GM18868 (cell line): ENCODE measurements around the gene TTC22.

ENCODE experiments used
- ATAC-seq: cut with Tn5 transposase; IDR thresholded peaks from one replicate; pipeline ENCODE4 v1.9.1; 2021; ENCODE audit warnings: mild to moderate bottlenecking, moderate library complexity; ENCODE audit not compliant: unreplicated experiment

Gene TTC22

DNA sequence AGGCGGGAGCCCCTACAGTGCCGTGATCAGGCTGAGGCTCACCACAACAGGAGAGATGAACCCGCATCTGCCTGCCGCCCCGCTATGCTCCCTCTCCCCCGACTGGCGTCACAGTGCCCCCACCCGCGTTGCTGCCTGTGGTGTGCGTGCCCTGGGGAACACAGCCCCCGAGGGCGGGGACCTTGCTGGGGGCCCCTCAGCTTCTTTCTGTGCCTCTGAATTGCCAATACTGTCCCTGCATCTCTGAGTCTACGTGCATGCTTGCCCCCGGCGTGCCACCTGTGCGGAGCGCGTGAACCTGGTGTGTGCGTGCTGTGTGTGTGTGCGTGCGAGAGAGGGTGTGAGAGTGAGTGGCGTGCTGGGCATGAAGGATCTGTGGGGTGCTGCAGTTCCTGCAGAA, 47.1 kb downstream of the TTC22 start:
- ATAC-seq: no peak

DNA sequence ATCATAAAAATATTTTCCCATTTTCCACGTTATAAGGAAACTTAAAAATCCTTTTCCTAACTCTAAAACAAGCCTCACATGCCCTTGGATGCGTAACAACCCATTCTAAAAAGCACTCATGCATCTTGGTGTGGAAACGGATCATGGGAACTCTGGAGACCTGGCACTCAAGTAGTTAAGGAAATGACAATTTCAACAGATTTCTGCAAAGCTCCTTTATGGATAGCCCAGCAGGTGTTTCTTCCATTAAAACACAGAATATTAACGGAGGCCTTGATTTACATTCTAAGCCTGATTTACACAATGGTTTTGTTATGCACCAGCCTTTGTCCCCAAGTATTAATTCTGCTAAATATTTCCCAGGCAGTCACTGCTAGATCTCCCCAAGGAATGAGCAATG, 49.7 kb downstream of the TTC22 start:
- ATAC-seq: no peak

DNA sequence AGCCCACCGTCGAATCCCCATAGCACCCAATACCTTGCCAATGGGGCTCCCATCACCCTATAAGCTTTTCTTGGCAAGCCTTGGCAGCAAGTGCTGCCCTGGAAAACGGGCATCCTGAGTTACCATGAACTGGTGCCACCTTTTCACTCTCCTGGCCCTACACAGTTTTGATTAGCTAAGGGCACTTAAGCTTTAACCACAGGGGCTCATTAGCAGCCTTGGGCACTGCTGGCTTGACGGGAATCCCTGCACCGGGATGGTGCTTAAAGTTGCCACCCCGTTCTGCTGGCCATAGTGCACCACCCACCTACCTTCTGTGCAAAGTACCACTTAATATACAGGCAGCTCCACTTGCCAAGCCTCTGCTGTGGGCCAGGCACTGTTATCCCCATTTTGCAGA, 50.5 kb downstream of the TTC22 start:
- no peak for ATAC-seq

DNA sequence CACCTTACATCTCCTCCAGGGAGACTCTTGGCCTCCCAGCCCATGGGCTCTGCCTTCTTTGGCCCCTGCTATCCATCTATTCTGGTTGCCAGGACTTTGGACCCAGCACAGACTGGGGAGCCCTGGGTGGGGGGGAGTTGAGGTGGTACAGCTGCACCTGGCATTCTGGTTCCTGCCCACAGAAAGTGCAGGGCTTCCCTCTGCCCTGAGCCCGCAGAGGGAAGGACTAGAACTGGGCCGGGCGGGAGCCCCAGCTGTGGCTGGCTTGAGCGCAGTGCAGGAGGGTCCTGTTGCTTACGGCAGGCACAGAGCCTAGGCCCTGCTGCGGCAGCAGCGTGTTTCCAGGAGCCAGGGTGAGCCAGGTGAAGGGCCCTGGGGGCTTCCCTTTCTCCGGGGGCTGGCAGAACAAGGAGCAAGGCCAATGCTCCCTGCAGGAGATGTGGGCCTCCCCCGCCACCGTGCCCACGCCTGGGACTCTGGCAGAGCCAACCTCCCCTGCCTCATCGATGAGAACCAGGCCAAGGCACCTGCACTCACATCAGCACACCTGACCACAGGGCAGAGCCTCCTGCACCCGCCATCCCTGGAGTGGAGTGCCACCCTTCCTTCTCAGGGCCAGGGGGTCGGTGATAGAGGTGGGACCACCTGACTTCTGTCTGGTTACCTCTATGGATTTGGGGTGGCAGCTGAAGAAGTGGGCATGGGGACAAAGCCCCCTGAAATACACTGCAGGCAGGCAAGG, 52.9 kb downstream of the TTC22 start:
- no peak for ATAC-seq

DNA sequence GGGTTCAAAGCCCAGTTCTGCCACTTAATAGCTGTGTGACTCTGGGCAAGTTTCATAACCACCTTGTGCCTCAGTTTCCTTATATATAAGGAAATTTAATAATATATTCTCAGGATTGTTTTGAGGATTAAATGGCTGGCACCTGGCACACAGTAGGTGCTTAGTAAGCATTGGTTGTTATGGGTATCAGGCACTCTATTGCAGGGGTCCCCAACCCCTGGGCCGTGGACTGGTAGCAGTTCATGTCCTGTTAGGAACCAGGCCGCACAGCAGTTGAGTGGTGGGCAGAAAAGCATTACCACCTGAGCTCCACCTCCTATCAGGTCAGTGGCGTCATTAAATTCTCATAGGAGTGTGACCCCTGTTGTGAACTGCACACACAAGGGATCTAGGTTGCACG, 55.3 kb downstream of the TTC22 start:
- ATAC-seq: no peak

DNA sequence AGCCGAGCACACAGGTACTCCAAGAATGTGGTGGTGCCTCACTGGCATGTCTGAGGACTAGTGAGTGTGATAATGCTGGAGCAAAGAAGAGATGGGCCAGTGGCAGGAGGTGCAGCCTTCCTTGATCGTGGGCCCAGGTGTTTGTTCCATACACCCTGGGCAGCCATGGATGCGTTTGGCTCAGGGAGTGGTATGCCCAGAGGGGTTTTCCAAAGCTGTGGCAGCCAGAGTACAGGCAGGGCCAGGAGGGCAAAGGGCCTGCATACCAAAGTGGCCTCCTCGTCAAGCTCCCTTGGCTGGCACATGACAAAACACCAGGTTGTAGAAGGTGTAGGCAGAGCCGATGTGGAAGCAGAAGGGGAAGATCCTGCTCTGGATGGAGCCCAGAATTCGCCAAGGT, 55.8 kb downstream of the TTC22 start:
- ATAC-seq: no peak

DNA sequence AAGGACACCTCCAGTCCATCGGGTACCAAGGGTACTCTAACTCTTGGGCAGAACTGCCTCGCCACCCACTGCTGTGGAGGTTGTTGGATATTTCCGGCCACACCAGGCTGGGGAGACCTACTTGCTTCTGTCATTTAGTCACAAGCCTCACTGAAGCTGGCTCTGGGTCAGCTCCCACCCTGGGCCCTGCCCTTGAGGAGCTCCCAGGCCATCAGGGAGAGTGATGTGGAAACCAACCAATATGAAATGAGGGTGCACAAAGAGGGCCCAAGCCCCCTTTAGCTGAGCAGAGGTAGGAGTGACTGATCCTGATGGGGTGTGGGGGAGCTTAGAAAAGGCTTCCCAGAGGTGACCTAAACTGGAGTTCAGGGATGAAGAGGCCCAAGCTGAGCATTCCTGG, 56.4 kb downstream of the TTC22 start:
- ATAC-seq: no peak

DNA sequence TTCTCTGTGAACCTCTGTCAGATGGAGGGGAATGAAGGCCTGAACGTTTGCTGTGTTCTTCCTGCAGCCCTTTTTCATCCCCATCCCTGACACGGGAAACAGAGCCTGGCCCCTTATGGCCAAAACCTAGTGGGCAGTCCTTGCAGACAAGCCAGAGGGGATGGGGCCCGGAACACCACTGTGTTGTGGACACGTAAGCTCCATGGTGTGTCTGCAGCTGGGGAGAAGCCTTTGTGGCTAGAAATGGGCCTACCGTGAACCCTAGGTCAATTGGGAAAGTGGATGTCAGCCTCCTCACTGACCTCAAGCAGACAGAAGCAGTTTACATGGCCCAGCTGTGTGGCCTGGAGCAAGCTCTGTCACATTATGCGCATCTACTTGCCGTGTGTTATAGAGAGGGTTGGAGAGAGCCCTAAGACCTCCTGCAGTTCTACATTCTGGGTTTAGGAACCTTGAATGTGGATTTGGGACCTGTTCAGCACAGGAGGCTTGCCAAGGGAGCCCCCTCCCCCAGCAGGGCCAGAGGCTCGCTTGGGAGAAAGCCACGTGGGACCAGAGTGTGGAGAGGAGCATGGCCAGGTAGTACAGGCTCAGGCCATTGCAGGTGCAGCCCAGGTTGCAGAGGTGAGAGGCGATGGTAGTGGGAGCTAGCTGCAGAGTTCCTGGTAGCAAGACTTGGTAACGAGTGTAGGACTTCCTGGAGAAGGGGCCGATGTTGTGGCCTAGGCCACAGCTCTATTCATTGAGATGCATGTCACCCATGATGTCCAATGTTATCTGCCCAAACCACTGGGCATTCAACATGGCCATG, 57.5 kb downstream of the TTC22 start:
- no peak for ATAC-seq

DNA sequence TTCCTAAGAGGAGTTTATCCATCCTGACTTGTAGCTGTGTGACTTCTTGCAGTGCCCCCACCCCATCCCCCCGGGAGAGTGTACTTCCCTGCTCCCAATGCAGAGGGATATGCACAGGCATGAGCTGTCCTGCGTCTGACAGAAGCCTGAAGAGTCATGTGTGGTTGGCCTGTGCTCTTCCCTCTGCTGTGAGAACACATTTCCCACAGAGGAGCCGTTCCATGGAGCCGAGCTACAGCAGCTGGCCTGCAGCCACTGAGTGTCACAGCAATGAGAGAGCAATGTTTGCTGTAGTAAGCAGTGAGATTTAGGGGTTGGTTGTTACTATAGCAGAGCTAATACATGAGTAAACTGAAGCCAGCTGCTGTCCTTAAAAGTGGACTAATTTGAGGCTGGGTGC, 58.8 kb downstream of the TTC22 start:
- ATAC-seq: no peak

DNA sequence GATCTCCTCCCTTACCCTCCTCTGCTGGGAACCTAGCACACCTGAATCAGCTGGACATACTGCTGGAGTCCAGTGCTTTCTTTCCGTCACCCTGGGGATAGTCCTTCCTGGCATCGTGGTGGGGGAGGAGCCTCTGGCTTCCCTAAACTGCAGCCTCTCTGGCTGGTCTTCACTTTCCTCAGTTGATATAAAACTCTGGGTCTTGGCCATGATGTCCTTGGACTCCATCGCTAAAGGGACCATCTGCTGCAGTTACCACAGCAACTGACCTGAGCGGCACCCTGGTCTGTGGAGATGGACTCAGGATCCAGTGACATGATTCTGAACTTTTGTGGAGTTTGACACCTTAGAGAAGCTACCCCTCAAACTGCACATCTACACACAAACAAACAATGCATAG, 59.6 kb downstream of the TTC22 start:
- no peak for ATAC-seq

DNA sequence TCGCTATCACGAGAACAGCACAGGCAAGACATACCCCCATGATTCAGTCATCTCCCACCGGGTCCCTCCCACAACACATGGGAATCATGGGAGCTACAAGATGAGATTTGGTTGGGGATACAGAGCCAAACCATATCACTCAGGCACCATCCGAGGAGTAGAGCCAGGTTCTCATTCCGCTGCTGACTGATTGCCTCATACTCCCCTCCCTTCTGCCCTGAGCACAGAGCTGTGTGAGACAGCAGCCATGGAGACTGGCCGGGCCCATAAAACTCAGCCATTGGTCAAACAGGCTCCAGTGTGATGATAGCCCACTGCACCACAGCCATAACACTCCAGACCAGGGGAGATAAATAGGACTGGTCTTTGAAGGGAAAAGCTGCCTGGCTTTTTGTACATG, 62.9 kb downstream of the TTC22 start:
- no peak for ATAC-seq

DNA sequence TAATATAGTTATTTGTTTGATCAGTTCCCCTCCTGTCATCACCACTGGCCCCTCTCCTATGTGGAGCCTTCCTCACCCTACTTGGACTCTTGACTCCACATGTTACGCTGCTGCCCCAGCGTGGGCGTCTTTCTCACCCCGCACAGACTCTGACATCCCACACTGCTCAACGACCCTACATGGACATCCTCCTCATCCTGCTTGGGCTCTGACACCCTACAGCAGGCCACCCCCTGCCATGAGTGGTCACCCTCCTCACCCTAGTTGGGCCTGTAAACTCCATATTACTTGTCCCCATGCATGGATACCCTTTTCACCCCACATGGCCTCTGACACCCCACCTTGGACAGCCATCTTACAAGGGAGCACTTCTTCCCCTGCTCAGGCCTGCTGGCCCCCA, 64.4 kb downstream of the TTC22 start:
- no peak for ATAC-seq
